HG02588 (cell line): Measurements from ENCODE around the gene HPDL.
"Not testable (repeated sequence)": the region's sequence is repeated elsewhere in the genome, so short reads cannot be mapped to it uniquely, and the experiment has no call there.

Source experiments
- ATAC-seq: cut with Tn5 transposase; IDR thresholded peaks from one replicate; pipeline ENCODE4 v1.9.1; 2021; ENCODE audit warnings: mild to moderate bottlenecking, moderate library complexity; ENCODE audit not compliant: unreplicated experiment

Gene HPDL

GRCh38 chr1:45326627-45327623 is at the start of gene HPDL:
HPDL (plus strand) TSS chr1:45326895; CDS start chr1:45327149, 254 bp downstream.
- no peak for ATAC-seq

DNA sequence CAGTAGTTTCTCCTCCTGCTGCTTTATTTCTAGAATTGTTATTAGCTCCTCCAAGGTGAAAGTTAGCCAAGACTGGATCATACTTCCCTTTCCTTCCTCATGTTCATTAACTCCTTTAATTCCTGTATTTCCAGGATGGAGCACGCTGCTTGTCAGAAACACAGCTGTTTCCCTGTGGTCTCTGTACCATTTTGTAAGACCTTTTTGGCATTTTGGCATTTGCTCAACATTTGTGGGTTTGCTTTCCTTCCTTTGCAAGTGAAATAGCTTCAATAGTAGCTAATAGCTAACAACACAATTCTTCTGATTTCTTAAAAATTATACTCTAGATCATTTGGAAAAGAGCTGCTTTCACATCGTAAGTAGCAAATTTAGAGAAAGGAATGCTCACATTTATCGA is 44.3 kb upstream of the HPDL start:
- ATAC-seq = no peak

DNA sequence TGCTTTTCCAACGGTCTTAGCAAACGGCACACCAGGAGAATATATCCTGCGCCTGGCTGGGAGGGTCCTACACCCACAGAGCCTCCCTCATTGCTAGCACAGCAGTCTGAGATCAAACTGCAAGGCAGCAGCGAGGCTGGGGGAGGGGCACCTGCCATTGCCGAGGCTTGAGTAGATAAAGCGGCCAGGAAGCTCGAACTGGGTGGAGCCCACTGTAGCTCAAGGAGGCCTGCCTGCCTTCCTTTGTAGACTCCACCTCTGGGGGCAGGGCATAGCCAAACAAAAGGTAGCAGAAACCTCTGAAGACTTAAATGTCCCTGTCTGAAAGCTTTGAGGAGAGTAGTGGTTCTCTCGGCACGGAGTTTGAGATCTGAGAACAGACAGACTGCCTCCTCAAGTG is 41.8 kb upstream of the HPDL start:
- not testable (repeated sequence) for ATAC-seq

GRCh38 chr1:45286521-45286920 is 40.2 kb upstream of the HPDL start:
- not testable (repeated sequence) for ATAC-seq

GRCh38 chr1:45291002-45291401 is 35.7 kb upstream of the HPDL start:
- ATAC-seq = not testable (repeated sequence)

- no peak for ATAC-seq
These were observed 35.0 kb upstream of the HPDL start for GRCh38 chr1:45291716-45292115.

DNA sequence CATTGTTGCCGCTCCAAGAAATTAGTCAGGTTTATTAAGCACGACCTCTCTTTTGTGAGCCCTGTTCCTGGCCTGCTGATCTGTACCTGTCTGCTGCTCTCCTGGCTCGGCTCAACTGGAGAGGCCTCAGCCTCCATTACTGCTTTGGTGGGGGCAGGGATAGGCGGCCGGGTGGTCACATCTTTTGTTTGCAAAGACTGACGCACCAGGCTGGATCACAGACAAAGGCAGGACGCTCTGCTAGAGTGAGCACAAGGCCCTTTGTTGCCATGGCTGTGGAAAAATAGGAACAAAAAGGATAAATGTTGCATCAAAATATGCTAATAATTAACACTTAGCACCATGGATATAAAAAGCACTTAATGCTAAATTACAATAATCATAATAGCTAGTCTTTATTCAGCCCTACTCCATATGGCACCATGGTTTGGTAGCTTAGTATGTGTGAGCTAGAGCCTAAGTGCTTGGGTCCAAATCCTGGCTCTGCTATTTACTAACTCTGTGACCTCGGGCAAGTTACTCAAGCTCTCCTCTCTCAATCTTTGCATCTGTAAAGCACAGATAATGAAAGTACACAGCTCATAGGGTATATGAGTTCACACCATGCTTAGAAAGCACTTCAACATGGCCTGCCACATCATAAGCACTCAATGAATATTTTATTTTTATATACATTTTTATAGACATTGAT is 28.9 kb upstream of the HPDL start:
- no peak for ATAC-seq

- ATAC-seq = no peak
These were observed 27.4 kb upstream of the HPDL start for GRCh38 chr1:45299296-45299695.

- no peak for ATAC-seq
These were observed 26.6 kb upstream of the HPDL start for GRCh38 chr1:45299981-45300668.

GRCh38 chr1:45300669-45300997 is 26.1 kb upstream of the HPDL start:
- ATAC-seq = no peak

DNA sequence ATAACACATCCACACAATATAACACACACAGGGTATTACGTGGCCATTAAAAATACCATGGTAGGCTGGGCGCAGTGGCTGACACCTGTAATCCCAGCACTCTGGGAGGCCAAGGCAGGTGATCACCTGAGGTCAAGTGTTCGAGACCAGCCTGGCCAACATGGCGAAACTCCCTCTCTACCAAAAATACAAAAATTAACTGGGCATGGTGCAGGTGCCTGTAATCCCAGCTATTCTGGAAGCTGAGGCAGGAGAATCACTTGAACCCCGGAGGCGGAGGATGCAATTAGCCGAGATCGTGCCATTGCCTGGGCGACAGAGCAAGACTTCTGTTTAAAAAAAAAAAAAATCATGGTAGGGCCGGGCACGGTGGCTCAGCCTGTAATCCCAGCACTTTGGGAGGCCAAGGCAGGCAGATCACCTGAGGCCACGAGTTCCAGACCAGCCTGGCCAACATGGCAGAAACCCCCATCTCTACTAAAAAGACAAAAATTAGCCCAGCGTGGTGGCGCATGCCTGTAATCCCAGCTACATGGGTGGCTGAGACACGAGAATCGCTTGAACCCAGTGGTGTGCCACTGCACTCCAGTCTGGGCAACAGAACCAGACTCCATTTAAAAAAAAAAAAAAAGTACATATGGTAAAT is 24.1 kb upstream of the HPDL start:
- ATAC-seq = no peak

GRCh38 chr1:45303520-45304310 is 23.0 kb upstream of the HPDL start:
- peak; percentile 66 for ATAC-seq

GRCh38 chr1:45304311-45305081 is 22.2 kb upstream of the HPDL start:
- peak; percentile 1 for ATAC-seq

DNA sequence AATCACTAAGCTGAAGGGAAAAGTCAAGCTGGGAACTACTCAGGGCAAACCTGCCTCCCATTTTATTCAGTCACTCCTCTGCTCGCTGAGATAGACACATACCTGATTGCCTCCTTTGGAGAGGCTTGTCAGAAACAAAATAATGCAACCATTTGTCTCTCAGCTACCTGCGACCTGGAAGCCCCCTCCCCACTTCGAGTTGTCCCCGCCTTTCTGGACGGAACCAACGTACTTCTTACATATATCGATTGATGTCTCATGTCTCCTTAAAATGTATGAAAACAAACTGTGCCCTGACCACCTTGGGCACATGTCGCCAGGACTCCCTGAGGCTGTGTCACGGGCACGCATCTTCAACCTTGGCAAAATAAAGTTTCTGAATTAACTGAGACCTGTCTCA is 21.5 kb upstream of the HPDL start:
- ATAC-seq = no peak

GRCh38 chr1:45306319-45306718 is 20.4 kb upstream of the HPDL start:
- ATAC-seq = no peak

DNA sequence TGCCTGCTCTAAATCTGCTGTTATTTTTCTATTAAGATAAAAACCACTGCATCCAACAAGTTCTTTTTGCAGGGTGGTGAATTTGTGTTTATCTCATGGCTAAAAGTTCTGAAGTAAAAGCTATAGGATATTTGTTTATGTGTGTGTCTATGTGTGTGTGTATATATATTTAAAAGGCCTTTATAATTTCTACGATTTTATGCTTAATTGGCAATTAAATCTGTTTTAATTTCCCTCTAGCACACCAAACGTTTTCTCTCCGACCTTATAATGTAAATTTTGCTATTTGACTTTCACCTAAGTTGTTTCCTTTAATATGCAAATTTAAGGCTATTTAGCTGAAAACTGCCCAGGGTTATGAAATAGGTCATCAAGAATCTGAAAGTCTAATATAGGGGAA is 19.8 kb upstream of the HPDL start:
- ATAC-seq = no peak

DNA sequence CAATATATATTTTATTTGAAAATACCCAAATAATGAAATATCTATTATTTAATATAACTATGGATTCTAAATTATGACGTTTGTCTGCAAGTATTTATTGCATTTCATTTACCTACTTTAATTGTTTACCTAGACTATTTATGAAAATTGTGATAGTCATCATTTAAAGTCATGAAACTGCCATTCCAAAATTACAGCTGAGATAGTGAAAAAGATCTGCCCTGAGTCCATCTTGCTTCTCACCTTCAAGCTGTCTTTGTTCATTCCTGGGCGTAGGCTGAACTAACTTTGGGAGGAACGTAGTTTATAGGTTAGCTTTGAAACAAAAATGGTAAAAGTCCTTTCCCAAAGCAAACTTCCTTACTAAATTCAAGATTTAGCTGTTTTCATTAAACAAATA is 12.4 kb upstream of the HPDL start:
- ATAC-seq = no peak

DNA sequence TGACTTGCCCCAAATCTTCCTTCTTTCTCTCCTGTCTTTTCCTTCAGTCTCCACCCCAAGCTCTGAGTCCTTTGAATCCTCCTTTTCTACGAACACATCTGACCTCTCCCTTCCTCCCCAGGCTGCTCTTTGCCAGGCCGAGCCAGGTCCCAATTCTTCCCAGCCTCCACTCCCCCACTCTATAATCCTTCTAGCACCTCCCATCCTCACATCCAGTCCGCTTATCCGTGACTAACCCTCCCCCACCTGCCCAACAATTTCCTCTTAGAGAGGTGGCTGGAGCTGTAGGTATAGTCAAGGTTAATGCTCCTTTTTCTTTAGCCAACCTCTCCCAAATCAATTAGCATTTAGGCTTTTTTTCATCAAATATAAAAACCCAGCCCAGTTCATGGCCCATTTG is 9.5 kb upstream of the HPDL start:
- ATAC-seq = no peak

- no peak for ATAC-seq
These were observed 6.9 kb upstream of the HPDL start for GRCh38 chr1:45319761-45320160.

- no peak for ATAC-seq
These were observed 5.3 kb upstream of the HPDL start for GRCh38 chr1:45321444-45321843.
